ENCODE data around the gene COL6A5.
"Not testable (repeated sequence)": the region's sequence is repeated elsewhere in the genome, so short reads cannot be mapped to it uniquely, and the experiment has no call there.

The COL6A5 gene

GRCh38 chr3:130386604-130387263 lies 41.3 kb downstream of the COL6A5 start:
- no peak for DNase-seq

- no peak for DNase-seq
Observed at GRCh38 chr3:130389743-130390478, 44.4 kb downstream of the COL6A5 start.

GRCh38 chr3:130392266-130392665 lies 46.8 kb downstream of the COL6A5 start:
- no peak for DNase-seq

- DNase-seq = no peak
Observed at GRCh38 chr3:130393594-130393993, 48.1 kb downstream of the COL6A5 start.

GRCh38 chr3:130395331-130395730 lies 49.9 kb downstream of the COL6A5 start:
- DNase-seq = no peak

- no peak for DNase-seq
Observed at GRCh38 chr3:130395916-130396315, 50.4 kb downstream of the COL6A5 start.

- DNase-seq = no peak
Observed at GRCh38 chr3:130404401-130404800, 58.9 kb downstream of the COL6A5 start.

- no peak for DNase-seq
Observed at GRCh38 chr3:130405956-130406355, 60.5 kb downstream of the COL6A5 start.

GRCh38 chr3:130408253-130408652 lies 62.8 kb downstream of the COL6A5 start:
- DNase-seq = not testable (repeated sequence)

GRCh38 chr3:130411320-130411719 lies 65.8 kb downstream of the COL6A5 start:
- DNase-seq = no peak

GRCh38 chr3:130412991-130413560 lies 67.6 kb downstream of the COL6A5 start:
- no peak for DNase-seq

- DNase-seq = no peak
Observed at GRCh38 chr3:130414457-130414856, 69.0 kb downstream of the COL6A5 start.

- DNase-seq = no peak
Observed at GRCh38 chr3:130420466-130420865, 75.0 kb downstream of the COL6A5 start.

- DNase-seq = no peak
Observed at GRCh38 chr3:130423064-130423463, 77.6 kb downstream of the COL6A5 start.

GRCh38 chr3:130424837-130425236 lies 79.4 kb downstream of the COL6A5 start:
- no peak for DNase-seq

- no peak for DNase-seq
Observed at GRCh38 chr3:130425484-130425883, 80.0 kb downstream of the COL6A5 start.

GRCh38 chr3:130426206-130426605 lies 80.7 kb downstream of the COL6A5 start:
- no peak for DNase-seq

GRCh38 chr3:130428871-130429712 lies 83.6 kb downstream of the COL6A5 start:
- DNase-seq = no peak

GRCh38 chr3:130429713-130430023 lies 84.2 kb downstream of the COL6A5 start:
- DNase-seq = no peak

GRCh38 chr3:130430266-130430665 lies 84.8 kb downstream of the COL6A5 start:
- DNase-seq = no peak

GRCh38 chr3:130432086-130432485 lies 86.6 kb downstream of the COL6A5 start:
- DNase-seq = not testable (repeated sequence)

- no peak for DNase-seq
Observed at GRCh38 chr3:130433306-130433705, 87.8 kb downstream of the COL6A5 start.

GRCh38 chr3:130442284-130442683 lies 96.8 kb downstream of the COL6A5 start:
- no peak for DNase-seq

Measured in stimulated activated CD4-positive, alpha-beta T cell treated with anti-CD3 and anti-CD28 coated beads, Interleukin-1b, Interleukin-23, amount 100 ng/mL, for 48 hours (primary cell).